Mesothelial cell of epicardium (in vitro differentiated cells): ENCODE measurements around the gene PCBD1. TPM values are rescaled to one million over a fixed set of nuclear protein-coding genes. Genes with fewer than 3 reads are reported as not detected.
A peak's percentile ranks its signal among the peaks of the same experiment; 100 is the strongest.

Source experiments
- DNase-seq, 2 experiments: peaks; one replicate each; pipeline ENCODE4 v3.0.0; 2021; ENCODE audit warnings: low spot score in 2 of 2; ENCODE audit not compliant: unreplicated experiment in 2 of 2
- H3K27ac Mint-ChIP-seq: 2 replicates; pipeline ENCODE4 v1.8.0; 2021; ENCODE audit warnings: mixed read lengths
- H3K27me3 Mint-ChIP-seq: 2 replicates; pipeline ENCODE4 v1.8.0; 2021; ENCODE audit warnings: low read depth, mixed read lengths
- H3K36me3 Mint-ChIP-seq: 2 replicates; pipeline ENCODE4 v1.8.0; 2021; ENCODE audit warnings: mixed read lengths
- H3K4me1 Mint-ChIP-seq: 2 replicates; pipeline ENCODE4 v1.8.0; 2021; ENCODE audit warnings: mixed read lengths
- H3K4me3 Mint-ChIP-seq: 2 replicates; pipeline ENCODE4 v1.8.0; 2021; ENCODE audit warnings: mild to moderate bottlenecking, moderate library complexity, mixed read lengths
- H3K9me3 Mint-ChIP-seq: 2 replicates; pipeline ENCODE4 v1.8.0; 2021; ENCODE audit warnings: mixed read lengths
- CTCF ChIP-seq: fragments of 200-600 bp; sonication (generic); IDR thresholded peaks from one replicate; pipeline ENCODE4 v1.5.0; 2021; ENCODE audit warnings: antibody characterized with exemption; ENCODE audit not compliant: unreplicated experiment
- total RNA-seq: library from RNA; stranded (reverse); gene quantifications from 3 replicates; pipeline ENCODE4 v1.2.1, GENCODE V29; 2021

Gene PCBD1
- total RNA-seq, 1 donor from 2014 or later = 50.5 TPM

GRCh38 chr10:70906953-70907636, 18.7 kb upstream of the PCBD1 start:
- H3K4me3 Mint-ChIP-seq = no peak overlapping the region
- DNase-seq = no peak

DNA sequence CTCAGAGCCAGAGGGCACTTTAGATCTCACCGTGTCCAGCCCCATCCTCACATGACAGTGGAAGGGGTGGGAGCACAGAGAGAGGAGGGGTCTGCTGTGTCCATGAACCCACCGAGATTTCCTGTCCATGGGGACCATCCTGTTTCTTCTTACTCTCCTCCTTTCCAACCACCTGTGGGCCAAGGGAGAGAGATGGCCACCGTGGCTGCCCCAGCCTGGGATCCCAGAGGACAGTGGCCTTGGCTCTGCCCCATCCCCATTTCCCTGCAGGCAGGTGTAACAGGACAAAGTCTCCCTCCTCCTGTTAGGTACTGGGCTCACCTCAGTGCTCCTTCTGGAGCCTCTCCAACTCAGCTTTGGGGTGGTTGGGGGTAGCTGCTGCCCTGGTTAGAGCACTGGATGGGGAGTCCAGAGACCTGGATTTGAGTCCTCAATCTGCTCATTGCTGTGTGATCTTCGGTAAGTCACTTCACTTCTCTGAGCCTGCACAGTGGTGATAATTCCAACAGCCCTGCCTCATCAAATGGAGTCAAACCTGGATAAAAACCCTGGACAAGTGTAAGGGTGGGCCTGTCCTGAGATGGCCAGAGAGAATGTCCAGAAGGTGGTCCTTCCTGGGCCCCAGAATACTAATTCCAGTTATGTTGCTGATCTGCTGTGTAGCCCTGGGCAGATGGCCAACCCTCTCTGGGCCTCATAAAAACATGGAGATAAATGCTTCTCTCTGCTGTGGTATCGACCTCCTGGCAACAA, 17.8 kb upstream of the PCBD1 start:
- no peaks in the 10 kb centered on the region for H3K9me3 Mint-ChIP-seq
- no peak for DNase-seq
- no peak overlapping the region for H3K27ac Mint-ChIP-seq
- H3K36me3 Mint-ChIP-seq = no peaks in the 10 kb centered on the region
- no peak for TF ChIP-seq CTCF
- H3K27me3 Mint-ChIP-seq = peaks cover 39% of the 10 kb centered on the region
- H3K4me1 Mint-ChIP-seq = peaks cover 7% of the 10 kb centered on the region
- H3K4me3 Mint-ChIP-seq = no peak overlapping the region

More at GRCh38 chr10:70906953-70907636, 18.7 kb upstream of the PCBD1 start:
- no peak for TF ChIP-seq CTCF
- peaks cover 36% of the 10 kb centered on the region for H3K27me3 Mint-ChIP-seq
- no peaks in the 10 kb centered on the region for H3K36me3 Mint-ChIP-seq
- no peaks in the 10 kb centered on the region for H3K9me3 Mint-ChIP-seq
- H3K27ac Mint-ChIP-seq = no peak overlapping the region
- peaks cover 7% of the 10 kb centered on the region for H3K4me1 Mint-ChIP-seq

- Mint-ChIP-seq H3K4me3 (no peak overlapping the region), H3K4me1 (peaks cover 7% of the 10 kb centered on the region)
Measured at GRCh38 chr10:70905071-70906021, 17.0 kb upstream of the PCBD1 start.

DNA sequence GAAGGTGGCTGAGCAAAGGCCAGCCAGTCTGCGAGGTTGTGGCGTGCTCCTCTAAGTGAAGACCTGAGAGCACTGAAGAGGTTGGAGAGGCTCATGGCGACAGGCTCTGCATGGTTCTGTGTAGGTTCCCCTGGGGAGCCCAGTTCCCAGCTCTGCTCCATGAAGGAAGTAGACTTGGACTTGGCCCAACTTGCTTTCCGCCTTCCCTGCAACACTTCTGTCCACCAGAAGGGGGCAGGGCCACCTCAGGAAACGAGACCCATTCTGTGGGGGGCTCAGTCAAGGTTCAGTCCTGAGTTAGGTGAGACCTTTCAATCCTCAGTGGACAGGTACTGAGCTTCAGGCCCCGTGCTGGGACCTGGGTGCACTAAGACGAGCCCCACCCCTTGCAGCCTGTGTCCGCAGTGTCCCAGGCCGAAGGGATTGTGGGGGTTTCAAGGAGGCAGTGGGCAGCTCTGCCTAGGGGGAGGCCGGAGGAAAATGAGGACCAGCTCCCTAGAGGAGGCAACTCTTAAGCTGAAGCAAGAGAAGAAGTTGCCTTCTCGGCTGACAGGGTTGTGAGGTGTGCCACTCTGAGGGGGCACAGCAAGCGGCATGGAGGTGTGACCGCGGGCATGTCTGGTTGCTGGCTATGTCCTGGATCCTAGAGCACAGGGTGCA, 15.0 kb upstream of the PCBD1 start:
- no peaks in the 10 kb centered on the region for H3K36me3 Mint-ChIP-seq
- H3K4me1 Mint-ChIP-seq = peaks cover 7% of the 10 kb centered on the region
- DNase-seq = peak in 1 of 2 experiments; percentile 75
- TF ChIP-seq CTCF = peak; percentile 89
- no peak overlapping the region for H3K27ac Mint-ChIP-seq
- peaks cover 31% of the 10 kb centered on the region for H3K27me3 Mint-ChIP-seq
- H3K9me3 Mint-ChIP-seq = no peaks in the 10 kb centered on the region
- no peak overlapping the region for H3K4me3 Mint-ChIP-seq

More at GRCh38 chr10:70905071-70906021, 17.0 kb upstream of the PCBD1 start:
- Mint-ChIP-seq H3K27me3 (peaks cover 41% of the 10 kb centered on the region), H3K36me3 (no peaks in the 10 kb centered on the region), H3K9me3 (no peaks in the 10 kb centered on the region), H3K27ac (no peak overlapping the region)
- no peak for DNase-seq
- TF ChIP-seq CTCF = no peak

DNA sequence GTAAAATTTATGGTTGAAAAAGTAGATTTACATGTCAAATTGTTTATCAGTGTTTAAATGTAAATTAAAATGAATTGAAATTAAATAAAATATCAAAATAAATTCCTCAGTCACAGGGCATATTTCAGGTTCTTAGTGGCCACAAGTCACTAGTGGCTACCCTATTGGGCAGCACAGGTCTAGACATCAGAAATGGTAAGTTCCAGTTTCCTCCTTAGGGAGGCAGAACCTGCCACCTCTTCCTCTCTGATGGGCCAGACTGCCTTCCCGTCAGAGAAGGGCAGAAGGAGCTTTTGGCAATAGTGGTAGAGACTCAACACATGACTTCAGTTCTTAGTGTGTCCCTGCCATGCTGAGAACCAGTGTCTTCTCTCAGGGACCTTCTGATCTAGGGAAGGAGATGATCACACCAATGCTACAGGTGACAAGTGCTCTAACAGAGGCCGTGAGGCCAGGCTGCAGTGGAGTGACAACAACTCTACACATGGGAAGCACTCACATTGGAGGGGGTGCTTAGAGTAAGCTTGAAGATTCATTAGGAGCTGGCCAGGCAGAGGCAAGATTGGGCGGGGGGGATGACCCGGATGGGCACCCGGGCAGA, 14.4 kb upstream of the PCBD1 start:
- TF ChIP-seq CTCF = no peak
- DNase-seq = no peak
- peaks cover 6% of the 10 kb centered on the region for H3K4me1 Mint-ChIP-seq
- no peaks in the 10 kb centered on the region for H3K9me3 Mint-ChIP-seq
- H3K27me3 Mint-ChIP-seq = peaks cover 24% of the 10 kb centered on the region
- no peak overlapping the region for H3K27ac Mint-ChIP-seq
- no peaks in the 10 kb centered on the region for H3K36me3 Mint-ChIP-seq
- H3K4me3 Mint-ChIP-seq = no peak overlapping the region
